HepG2 (cell line): ENCODE results near the gene C14orf119. TPM values are rescaled to one million over a fixed set of nuclear protein-coding genes. Genes with fewer than 3 reads are reported as not detected.

Experiments used
- ARID2 ChIP-seq: sonication (generic); formaldehyde crosslinking; IDR thresholded peaks from 2 replicates; pipeline ENCODE4 v1.8.1; 2022; ENCODE audit warnings: mild to moderate bottlenecking, missing genetic modification reagents, borderline replicate concordance
- HOXA5 ChIP-seq: sonication (generic); formaldehyde crosslinking; IDR thresholded peaks from 2 replicates; pipeline ENCODE4 v1.4.0; 2020; ENCODE audit warnings: missing genetic modification reagents
- HOXD1 ChIP-seq: sonication (generic); formaldehyde crosslinking; IDR thresholded peaks from 2 replicates; pipeline ENCODE4 v1.5.0; 2020; ENCODE audit warnings: missing genetic modification reagents
- POLR2AphosphoS2 ChIP-seq: IDR thresholded peaks from 2 replicates; pipeline ENCODE4 v1.6.1; 2011; ENCODE audit warnings: low read depth, low read length, improper control_type of control experiment
- REST ChIP-seq, 2 experiments: IDR thresholded peaks; 2 replicates each; pipeline ENCODE4 v1.6.1; 2011 to 2012; ENCODE audit warnings: low read length in 2 of 2, borderline replicate concordance in 1 of 2, low read depth in 1 of 2, mild to moderate bottlenecking in 1 of 2, moderate library complexity in 1 of 2
- RFXANK ChIP-seq: IDR thresholded peaks from 2 replicates; pipeline ENCODE4 v1.6.1; 2016
- SOX13 ChIP-seq, 3 experiments: fragments of 450-650 bp in 1 of 3; sonication (generic) in 1 of 3; formaldehyde crosslinking in 1 of 3; IDR thresholded peaks in 2 of 3; conservative IDR thresholded peaks in 1 of 3; 2 replicates each; pipeline versions ENCODE4 v1.5.0 to v1.6.1; 2016 to 2020; ENCODE audit warnings: antibody characterized with exemption in 1 of 3, mild to moderate bottlenecking in 1 of 3, missing compliant biosample characterization in 1 of 3, missing genetic modification reagents in 1 of 3, moderate library complexity in 1 of 3
- TEAD3 ChIP-seq: optimal IDR thresholded peaks from 2 replicates; pipeline ENCODE3; 2016; ENCODE audit warnings: borderline replicate concordance
- ZBTB42 ChIP-seq: sonication (generic); formaldehyde crosslinking; IDR thresholded peaks from 2 replicates; pipeline ENCODE4 v1.5.0; 2020; ENCODE audit warnings: mild to moderate bottlenecking, missing genetic modification reagents
- ZBTB44 ChIP-seq: sonication (generic); formaldehyde crosslinking; IDR thresholded peaks from 2 replicates; pipeline ENCODE4 v1.4.0; 2020; ENCODE audit warnings: missing genetic modification reagents
- ZNF180 ChIP-seq: sonication (generic); formaldehyde crosslinking; IDR thresholded peaks from 2 replicates; pipeline ENCODE4 v1.4.0; 2020; ENCODE audit warnings: low read depth, missing genetic modification reagents, borderline replicate concordance
- ZNF3 ChIP-seq: IDR thresholded peaks from 2 replicates; pipeline ENCODE4 v1.7.0; 2017; ENCODE audit warnings: inconsistent platforms
- ZNF34 ChIP-seq: sonication (generic); formaldehyde crosslinking; IDR thresholded peaks from 2 replicates; pipeline ENCODE4 v1.4.0; 2020; ENCODE audit warnings: mild to moderate bottlenecking, missing genetic modification reagents, borderline replicate concordance
- ZNF501 ChIP-seq: sonication (generic); formaldehyde crosslinking; IDR thresholded peaks from 2 replicates; pipeline ENCODE4 v1.5.1; 2020; ENCODE audit warnings: mild to moderate bottlenecking, moderate library complexity, missing genetic modification reagents
- ZNF724P ChIP-seq: sonication (generic); formaldehyde crosslinking; IDR thresholded peaks from 2 replicates; pipeline ENCODE4 v1.8.0; 2022; ENCODE audit warnings: missing genetic modification reagents, borderline replicate concordance
- ZNF746 ChIP-seq: sonication (generic); formaldehyde crosslinking; IDR thresholded peaks from 2 replicates; pipeline ENCODE4 v1.8.0; 2022; ENCODE audit warnings: mild to moderate bottlenecking, missing genetic modification reagents
- polyA plus RNA-seq, 8 experiments: library from polyadenylated mRNA; depleted of rRNA in 3 of 8; stranded (reverse) in 7 of 8; unstranded in 1 of 8; fragments of >200 nt; fragmentation: Illumina TruSeq in 4 of 8; extraction: Trizol in 4 of 8; gene quantifications; 2 replicates each; pipeline versions ENCODE4 v1.2.1 to v1.2.3, GENCODE V29; 2011 to 2016; ENCODE audit warnings: low read depth in 4 of 8, missing spikeins in 1 of 8, mixed read lengths in 1 of 8; ENCODE audit not compliant: insufficient read depth in 1 of 8
- total RNA-seq, 5 experiments: library from RNA; depleted of rRNA; stranded (reverse); fragments of >200 nt; fragmentation: Illumina TruSeq; extraction: Trizol; gene quantifications; 2 replicates each; pipeline ENCODE4 v1.2.3, GENCODE V29; 2016; ENCODE audit warnings: low read depth in 1 of 5
- TF ChIP-seq, protein P1 (sequence below): sonication (generic); formaldehyde crosslinking; IDR thresholded peaks from 2 replicates; pipeline ENCODE4 v1.9.0; 2021; ENCODE audit warnings: mild to moderate bottlenecking, missing genetic modification reagents

C14orf119 gene
- total and polyA plus RNA-seq, 2 of the 13 experiments (the other 11 are each of a cell fraction or from before 2014, with no cell fraction given), result 117 to 206 TPM

- 0 out of 2 replicates have a peak, but pooled peaks have one; percentile 20 for TF ChIP-seq ZNF180 (CRISPR knock-in tag)
- no peak for TF ChIP-seq RFXANK (CRISPR knock-in tag)
- no peak for TF ChIP-seq POLR2AphosphoS2
- peak; percentile 91; the same call in 1 of the 2 replicates for TF ChIP-seq ARID2 (CRISPR knock-in tag)
- TF ChIP-seq ZNF3 (CRISPR knock-in tag), result peak; percentile 14; the same call in 1 of the 2 replicates
- TF ChIP-seq ZNF746, result 0 out of 2 replicates have a peak, but pooled peaks have one; percentile 5
- no peak for TF ChIP-seq TEAD3
- no peak for TF ChIP-seq ZNF501 (CRISPR knock-in tag)
- 0 out of 2 replicates have a peak, but pooled peaks have one; percentile 69 for TF ChIP-seq ZBTB44
- TF ChIP-seq, protein P1, sequence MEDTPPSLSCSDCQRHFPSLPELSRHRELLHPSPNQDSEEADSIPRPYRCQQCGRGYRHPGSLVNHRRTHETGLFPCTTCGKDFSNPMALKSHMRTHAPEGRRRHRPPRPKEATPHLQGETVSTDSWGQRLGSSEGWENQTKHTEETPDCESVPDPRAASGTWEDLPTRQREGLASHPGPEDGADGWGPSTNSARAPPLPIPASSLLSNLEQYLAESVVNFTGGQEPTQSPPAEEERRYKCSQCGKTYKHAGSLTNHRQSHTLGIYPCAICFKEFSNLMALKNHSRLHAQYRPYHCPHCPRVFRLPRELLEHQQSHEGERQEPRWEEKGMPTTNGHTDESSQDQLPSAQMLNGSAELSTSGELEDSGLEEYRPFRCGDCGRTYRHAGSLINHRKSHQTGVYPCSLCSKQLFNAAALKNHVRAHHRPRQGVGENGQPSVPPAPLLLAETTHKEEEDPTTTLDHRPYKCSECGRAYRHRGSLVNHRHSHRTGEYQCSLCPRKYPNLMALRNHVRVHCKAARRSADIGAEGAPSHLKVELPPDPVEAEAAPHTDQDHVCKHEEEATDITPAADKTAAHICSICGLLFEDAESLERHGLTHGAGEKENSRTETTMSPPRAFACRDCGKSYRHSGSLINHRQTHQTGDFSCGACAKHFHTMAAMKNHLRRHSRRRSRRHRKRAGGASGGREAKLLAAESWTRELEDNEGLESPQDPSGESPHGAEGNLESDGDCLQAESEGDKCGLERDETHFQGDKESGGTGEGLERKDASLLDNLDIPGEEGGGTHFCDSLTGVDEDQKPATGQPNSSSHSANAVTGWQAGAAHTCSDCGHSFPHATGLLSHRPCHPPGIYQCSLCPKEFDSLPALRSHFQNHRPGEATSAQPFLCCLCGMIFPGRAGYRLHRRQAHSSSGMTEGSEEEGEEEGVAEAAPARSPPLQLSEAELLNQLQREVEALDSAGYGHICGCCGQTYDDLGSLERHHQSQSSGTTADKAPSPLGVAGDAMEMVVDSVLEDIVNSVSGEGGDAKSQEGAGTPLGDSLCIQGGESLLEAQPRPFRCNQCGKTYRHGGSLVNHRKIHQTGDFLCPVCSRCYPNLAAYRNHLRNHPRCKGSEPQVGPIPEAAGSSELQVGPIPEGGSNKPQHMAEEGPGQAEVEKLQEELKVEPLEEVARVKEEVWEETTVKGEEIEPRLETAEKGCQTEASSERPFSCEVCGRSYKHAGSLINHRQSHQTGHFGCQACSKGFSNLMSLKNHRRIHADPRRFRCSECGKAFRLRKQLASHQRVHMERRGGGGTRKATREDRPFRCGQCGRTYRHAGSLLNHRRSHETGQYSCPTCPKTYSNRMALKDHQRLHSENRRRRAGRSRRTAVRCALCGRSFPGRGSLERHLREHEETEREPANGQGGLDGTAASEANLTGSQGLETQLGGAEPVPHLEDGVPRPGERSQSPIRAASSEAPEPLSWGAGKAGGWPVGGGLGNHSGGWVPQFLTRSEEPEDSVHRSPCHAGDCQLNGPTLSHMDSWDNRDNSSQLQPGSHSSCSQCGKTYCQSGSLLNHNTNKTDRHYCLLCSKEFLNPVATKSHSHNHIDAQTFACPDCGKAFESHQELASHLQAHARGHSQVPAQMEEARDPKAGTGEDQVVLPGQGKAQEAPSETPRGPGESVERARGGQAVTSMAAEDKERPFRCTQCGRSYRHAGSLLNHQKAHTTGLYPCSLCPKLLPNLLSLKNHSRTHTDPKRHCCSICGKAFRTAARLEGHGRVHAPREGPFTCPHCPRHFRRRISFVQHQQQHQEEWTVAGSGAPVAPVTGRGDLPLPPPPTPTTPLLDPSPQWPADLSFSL, result peak; percentile 65
- TF ChIP-seq HOXA5 (CRISPR knock-in tag), result no peak
- 0 out of 4 replicates have a peak, but pooled peaks of 1 of the 2 experiments have one; percentile 32 for TF ChIP-seq REST (IDR thresholded peaks at IDR 0.05; ENCODE audit: borderline replicate concordance in 1 of 2, low read depth in 1 of 2, low read length in 2 of 2)
- TF ChIP-seq ZBTB42 (CRISPR knock-in tag), result 0 out of 2 replicates have a peak, but pooled peaks have one; percentile 40
- TF ChIP-seq ZNF724P (CRISPR knock-in tag), result 0 out of 2 replicates have a peak, but pooled peaks have one; percentile 40
- no peak for TF ChIP-seq ZNF34
- no peak for TF ChIP-seq HOXD1 (CRISPR knock-in tag)
- no peak for TF ChIP-seq SOX13 (IDR thresholded peaks at IDR 0.05)
- TF ChIP-seq SOX13 (CRISPR knock-in tag; conservative IDR thresholded peaks at IDR 0.05 in 1 of 2, IDR thresholded peaks at IDR 0.05 in 1 of 2), result peak in 1 of 2 experiments; percentile 94; a peak in 1 of 4 replicates
These were observed 1.2 kb upstream of the C14orf119 start (continued) for GRCh38 chr14:23093991-23094665.
